ENCODE data around the gene ACBD6. TPM values are rescaled to one million over a fixed set of nuclear protein-coding genes. Genes with fewer than 3 reads are reported as not detected.

ACBD6 gene
- total RNA-seq, 1 experiment from 2014 or later, result 48.5 TPM

DNA sequence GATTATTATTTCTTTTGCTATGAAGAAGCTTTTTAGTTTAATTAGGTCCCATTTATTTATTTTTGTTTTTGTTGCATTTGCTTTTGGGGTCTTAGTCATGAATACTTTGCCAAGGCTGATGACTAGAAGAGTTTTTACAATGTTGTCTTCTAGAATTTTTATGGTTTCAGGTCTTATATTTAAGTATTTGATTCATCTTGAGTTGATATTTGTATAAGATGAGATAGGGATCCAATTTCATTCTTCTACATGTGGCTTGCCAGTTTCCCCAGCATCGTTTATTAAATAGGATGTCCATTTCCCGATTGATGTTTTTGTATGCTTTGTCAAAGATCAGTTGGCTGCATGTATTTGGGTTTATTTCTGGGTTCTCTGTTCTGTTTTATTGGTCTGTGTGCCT, 8.5 kb upstream of the ACBD6 start:
- Histone ChIP-seq H3K4me1 (ENCODE audit: control insufficient read depth, insufficient read depth, low read length) (peaks cover 5% of the 10 kb centered on the region; the same call in 1 of the 2 replicates), H3K27me3 (ENCODE audit: control insufficient read depth, insufficient read depth, low read length) (no peaks in the 10 kb centered on the region), H3K36me3 (ENCODE audit: control insufficient read depth, insufficient read depth, low read length) (no peaks in the 10 kb centered on the region), H3K9me3 (ENCODE audit: control insufficient read depth, insufficient read depth, low read depth, low read length) (peaks cover 6% of the 10 kb centered on the region; the same call in 1 of the 2 replicates), H3K4me3 (ENCODE audit: low read depth in 2 of 2, low read length in 2 of 2) (no peak overlapping the region), H3K27ac (ENCODE audit: low read length) (no peak overlapping the region)
- ATAC-seq (no peak), DNase-seq (ENCODE audit: low read depth, low spot score) (no peak)
- CTCF ChIA-PET, result no interaction called here
- BruUV-seq (replicated peaks), result no TSS peak
- intact Hi-C loops (cut with micrococcal nuclease; ENCODE audit: unreplicated experiment), result no loop called here
- in situ Hi-C loops (cut with HindIII; ENCODE audit: low pct_unique_long_range_greater_than_20kb, low sequenced_read_pairs), result no loop called here
- POLR2A ChIA-PET, result no interaction called here
- TF ChIP-seq, protein P1, sequence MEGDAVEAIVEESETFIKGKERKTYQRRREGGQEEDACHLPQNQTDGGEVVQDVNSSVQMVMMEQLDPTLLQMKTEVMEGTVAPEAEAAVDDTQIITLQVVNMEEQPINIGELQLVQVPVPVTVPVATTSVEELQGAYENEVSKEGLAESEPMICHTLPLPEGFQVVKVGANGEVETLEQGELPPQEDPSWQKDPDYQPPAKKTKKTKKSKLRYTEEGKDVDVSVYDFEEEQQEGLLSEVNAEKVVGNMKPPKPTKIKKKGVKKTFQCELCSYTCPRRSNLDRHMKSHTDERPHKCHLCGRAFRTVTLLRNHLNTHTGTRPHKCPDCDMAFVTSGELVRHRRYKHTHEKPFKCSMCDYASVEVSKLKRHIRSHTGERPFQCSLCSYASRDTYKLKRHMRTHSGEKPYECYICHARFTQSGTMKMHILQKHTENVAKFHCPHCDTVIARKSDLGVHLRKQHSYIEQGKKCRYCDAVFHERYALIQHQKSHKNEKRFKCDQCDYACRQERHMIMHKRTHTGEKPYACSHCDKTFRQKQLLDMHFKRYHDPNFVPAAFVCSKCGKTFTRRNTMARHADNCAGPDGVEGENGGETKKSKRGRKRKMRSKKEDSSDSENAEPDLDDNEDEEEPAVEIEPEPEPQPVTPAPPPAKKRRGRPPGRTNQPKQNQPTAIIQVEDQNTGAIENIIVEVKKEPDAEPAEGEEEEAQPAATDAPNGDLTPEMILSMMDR (IDR thresholded peaks at IDR 0.05), result no peak
- TF ChIP-seq TCF7L2 (IDR thresholded peaks at IDR 0.05; ENCODE audit: low read depth, low read length) (no peak), SIN3A (IDR thresholded peaks at IDR 0.05; ENCODE audit: borderline replicate concordance, insufficient read depth, low read depth, low read length) (no peak), REST (IDR thresholded peaks at IDR 0.05; ENCODE audit: insufficient read depth in 1 of 2, low read depth in 2 of 2, low read length in 1 of 2) (no peak), POLR2AphosphoS5 (IDR thresholded peaks at IDR 0.05; ENCODE audit: low read depth, low read length) (no peak)

DNA sequence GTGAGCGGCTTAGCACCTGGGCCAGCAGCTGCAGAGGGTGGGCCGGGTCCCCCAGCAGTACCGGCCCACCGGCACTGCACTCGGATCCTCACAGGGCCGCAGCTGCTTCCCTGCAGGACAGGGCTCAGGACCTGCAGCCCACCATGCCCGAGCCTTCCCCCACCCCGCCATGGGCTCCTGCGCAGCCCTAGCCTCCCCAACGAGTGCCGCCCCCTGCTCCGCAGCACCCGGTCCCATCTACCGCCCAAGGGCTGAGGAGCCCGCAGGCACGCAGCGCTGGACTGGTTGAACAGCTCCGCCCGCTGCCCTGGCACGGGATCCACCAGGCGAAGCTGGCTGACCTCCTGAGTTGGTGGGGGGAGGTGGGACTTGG, 6.3 kb upstream of the ACBD6 start:
- ATAC-seq, result no peak
- Histone ChIP-seq H3K27me3 (ENCODE audit: control insufficient read depth, insufficient read depth, low read length) (no peaks in the 10 kb centered on the region), H3K27ac (ENCODE audit: low read length) (no peak overlapping the region), H3K4me1 (ENCODE audit: control insufficient read depth, insufficient read depth, low read length) (0 out of 2 replicates have a peak, but pooled peaks cover 5% of the 10 kb centered on the region), H3K36me3 (ENCODE audit: control insufficient read depth, insufficient read depth, low read length) (no peaks in the 10 kb centered on the region), H3K9me3 (ENCODE audit: control insufficient read depth, insufficient read depth, low read depth, low read length) (peaks cover 6% of the 10 kb centered on the region; the same call in 1 of the 2 replicates), H3K4me3 (ENCODE audit: low read depth in 2 of 2, low read length in 2 of 2) (no peak overlapping the region)
- TF ChIP-seq REST (IDR thresholded peaks at IDR 0.05; ENCODE audit: insufficient read depth in 1 of 2, low read depth in 2 of 2, low read length in 1 of 2) (no peak), TCF7L2 (IDR thresholded peaks at IDR 0.05; ENCODE audit: low read depth, low read length) (no peak), SIN3A (IDR thresholded peaks at IDR 0.05; ENCODE audit: borderline replicate concordance, insufficient read depth, low read depth, low read length) (no peak)
- TF ChIP-seq, protein P1 (IDR thresholded peaks at IDR 0.05), result no peak
- CTCF ChIA-PET, result no interaction called here
- in situ Hi-C loops (cut with HindIII; ENCODE audit: low pct_unique_long_range_greater_than_20kb, low sequenced_read_pairs) (no loop called here), intact Hi-C loops (cut with micrococcal nuclease; ENCODE audit: unreplicated experiment) (no loop called here)
- no peak for DNase-seq (ENCODE audit: low read depth, low spot score)
- POLR2A ChIA-PET, result no interaction called here
- no TSS peak for BruUV-seq (replicated peaks)

Data from Panc1 (cell line).